HAP-1 (cell line): ENCODE measurements around the gene TEAD2.

Experiments
- DNase-seq, 2 experiments: peaks; one replicate each; pipeline ENCODE4 v3.0.0-alpha.2; 2016 to 2020; ENCODE audit warnings: low spot score in 2 of 2
- H3K27me3 ChIP-seq: fragments of 250-450 bp; sonication (Bioruptor Pico); 2 replicates; pipeline ENCODE4 v1.5.1; 2020; ENCODE audit warnings: low read depth, mild to moderate bottlenecking, moderate library complexity
- H3K36me3 ChIP-seq: fragments of 250-450 bp; sonication (Bioruptor Pico); replicated peaks from 2 replicates; pipeline ENCODE4 v1.5.1; 2020; ENCODE audit warnings: mild to moderate bottlenecking
- H3K4me1 ChIP-seq: fragments of 250-450 bp; sonication (Bioruptor Pico); 2 replicates; pipeline ENCODE4 v1.5.1; 2020; ENCODE audit warnings: mild to moderate bottlenecking
- H3K4me3 ChIP-seq: fragments of 250-450 bp; sonication (Bioruptor Pico); 2 replicates; pipeline ENCODE4 v1.5.1; 2020; ENCODE audit warnings: mild to moderate bottlenecking, moderate library complexity
- H3K9me3 ChIP-seq: fragments of 250-450 bp; sonication (Bioruptor Pico); 2 replicates; pipeline ENCODE4 v1.5.1; 2020; ENCODE audit warnings: mild to moderate bottlenecking, moderate library complexity
- in situ Hi-C: fragments of 300-500 bp; cut with MboI; formaldehyde crosslinking; loops from 3 replicates; pipeline ENCODE4 v1.14.3; 2020; ENCODE audit warnings: low sequenced_read_pairs, inconsistent platforms, mixed read lengths

TEAD2 gene

GRCh38 chr19:49395581-49396407 is 33.6 kb upstream of the TEAD2 start:
- no peaks in the 10 kb centered on the region for H3K4me1 ChIP-seq
- no peak for DNase-seq

DNA sequence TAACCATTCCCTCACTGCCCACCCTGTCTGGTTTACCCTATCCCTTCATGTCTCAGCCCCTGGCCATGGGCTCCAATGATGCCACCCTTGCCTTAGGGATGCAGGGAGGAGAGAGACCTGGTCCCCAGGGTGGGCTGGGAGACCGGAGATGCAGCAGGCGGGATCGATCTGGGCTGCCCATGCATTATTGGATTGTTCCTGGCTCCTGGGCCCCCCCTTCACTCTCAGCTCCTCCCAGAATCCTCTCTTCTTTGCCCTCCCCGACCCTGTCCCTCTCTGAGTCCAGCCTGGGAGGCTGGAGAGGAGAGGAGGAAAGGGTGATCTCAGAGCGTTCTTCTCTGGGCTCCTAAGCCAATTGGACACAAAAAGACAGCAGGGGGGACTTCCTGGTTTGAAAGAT is 31.7 kb upstream of the TEAD2 start:
- Histone ChIP-seq H3K4me3 (no peak overlapping the region), H3K36me3 (no peaks in the 10 kb centered on the region), H3K4me1 (no peaks in the 10 kb centered on the region), H3K9me3 (no peaks in the 10 kb centered on the region), H3K27me3 (peaks cover 4% of the 10 kb centered on the region; the same call in 1 of the 2 replicates)
- DNase-seq, result no peak
- in situ Hi-C loops, result no loop called here

More at GRCh38 chr19:49395581-49396407, 33.6 kb upstream of the TEAD2 start:
- Histone ChIP-seq H3K4me3 (no peak overlapping the region), H3K36me3 (no peaks in the 10 kb centered on the region), H3K9me3 (no peaks in the 10 kb centered on the region), H3K27me3 (peaks cover 4% of the 10 kb centered on the region; the same call in 1 of the 2 replicates)
- in situ Hi-C loops, result no loop called here

GRCh38 chr19:49391581-49392399 is 29.6 kb upstream of the TEAD2 start:
- H3K36me3 ChIP-seq, result no peaks in the 10 kb centered on the region
- no peaks in the 10 kb centered on the region for H3K9me3 ChIP-seq
- in situ Hi-C loops, result no loop called here
- H3K4me1 ChIP-seq, result no peaks in the 10 kb centered on the region
- peaks cover 4% of the 10 kb centered on the region; the same call in 1 of the 2 replicates for H3K27me3 ChIP-seq
- DNase-seq, result peak; percentile 74 to 83
- no peak overlapping the region for H3K4me3 ChIP-seq

DNA sequence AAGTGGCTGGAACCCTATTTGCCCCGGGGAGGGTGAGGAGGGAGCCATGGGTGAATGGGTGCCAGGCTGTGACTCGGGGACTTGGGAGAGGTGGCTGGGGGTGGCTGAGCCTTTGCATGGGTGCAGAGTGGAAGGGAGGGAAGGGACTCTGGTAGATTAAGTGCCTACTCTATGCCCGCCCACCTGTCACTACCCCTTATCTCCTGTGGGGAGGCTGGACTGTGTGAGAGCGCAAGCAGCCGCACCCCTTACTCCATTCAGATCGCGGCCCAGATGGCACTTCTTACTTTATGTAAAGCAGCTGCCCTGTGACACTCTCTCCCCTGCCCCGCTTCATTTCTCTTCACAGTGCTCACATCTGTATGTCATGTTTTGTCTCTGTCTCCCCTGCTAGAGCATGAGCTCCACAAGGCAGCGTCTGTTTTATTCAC is 28.7 kb upstream of the TEAD2 start:
- Histone ChIP-seq H3K36me3 (no peaks in the 10 kb centered on the region), H3K27me3 (peaks cover 4% of the 10 kb centered on the region; the same call in 1 of the 2 replicates), H3K4me3 (no peak overlapping the region), H3K9me3 (no peaks in the 10 kb centered on the region), H3K4me1 (no peaks in the 10 kb centered on the region)
- in situ Hi-C loops, result no loop called here
- no peak for DNase-seq

DNA sequence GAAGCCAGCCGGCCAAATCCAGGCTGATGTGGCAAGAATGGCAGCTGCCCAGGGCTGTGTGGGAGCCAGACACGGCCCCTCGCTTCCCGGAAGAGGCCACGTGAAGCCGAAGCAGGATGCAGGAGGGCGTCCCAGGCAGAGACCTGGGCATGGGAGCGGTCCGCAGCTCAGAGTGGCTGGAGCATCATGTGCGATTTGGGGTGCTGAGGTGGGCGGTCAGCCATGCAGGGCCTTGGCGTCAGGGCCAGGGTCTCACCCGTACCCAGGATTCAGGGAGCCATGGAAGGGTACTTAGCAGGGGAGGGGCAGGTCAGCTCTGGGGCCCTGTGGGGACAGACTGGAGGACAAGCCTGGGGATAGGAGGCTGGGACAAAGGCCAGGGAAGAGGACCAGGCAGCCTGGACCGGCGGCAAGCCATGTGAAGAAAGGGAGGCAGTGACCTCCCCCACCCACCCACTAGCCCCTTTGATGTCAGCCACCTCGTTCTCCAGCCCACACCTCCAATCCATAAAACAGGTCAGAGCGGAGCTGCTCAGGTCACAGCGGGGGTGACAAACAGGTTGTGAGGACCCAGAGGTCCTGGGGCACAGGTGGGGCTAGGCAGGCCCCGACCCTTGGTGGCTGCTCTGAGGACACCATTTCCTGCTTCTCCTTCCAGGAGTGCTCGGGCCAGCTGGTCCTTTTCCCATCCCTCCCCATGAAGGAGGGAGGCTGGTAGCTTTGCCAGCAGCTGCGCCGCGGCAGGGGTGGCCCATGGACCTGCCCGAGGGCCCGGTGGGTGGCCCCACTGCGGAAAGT is 28.1 kb upstream of the TEAD2 start:
- no peak for DNase-seq
- H3K9me3 ChIP-seq, result no peaks in the 10 kb centered on the region
- in situ Hi-C loops, result no loop called here
- no peaks in the 10 kb centered on the region for H3K4me1 ChIP-seq
- peaks cover 4% of the 10 kb centered on the region; the same call in 1 of the 2 replicates for H3K27me3 ChIP-seq
- H3K4me3 ChIP-seq, result no peak overlapping the region
- no peaks in the 10 kb centered on the region for H3K36me3 ChIP-seq

GRCh38 chr19:49389406-49389805 is 27.2 kb upstream of the TEAD2 start:
- in situ Hi-C loops, result no loop called here

GRCh38 chr19:49387936-49388372 is 25.7 kb upstream of the TEAD2 start, which contains the start of gene KASH5:
TSS of gene KASH5 (plus strand) at chr19:49388249. CDS start at chr19:49390884, 2,635 bp downstream.
- H3K4me3 ChIP-seq, result no peak within 1 kb of the TSS
- peaks cover 4% of the 10 kb centered on the region; the same call in 1 of the 2 replicates for H3K27me3 ChIP-seq
- in situ Hi-C loops, result no loop called here
- no peaks in the 10 kb centered on the region for H3K4me1 ChIP-seq
- DNase-seq, result no peak
- no peaks in the 10 kb centered on the region; the same call in 1 of the 2 replicates for H3K9me3 ChIP-seq
- no peaks in the 10 kb centered on the region for H3K36me3 ChIP-seq

More at GRCh38 chr19:49389406-49389805, 27.2 kb upstream of the TEAD2 start:
- Histone ChIP-seq H3K4me1 (no peaks in the 10 kb centered on the region), H3K9me3 (no peaks in the 10 kb centered on the region), H3K27me3 (peaks cover 4% of the 10 kb centered on the region; the same call in 1 of the 2 replicates), H3K36me3 (no peaks in the 10 kb centered on the region), H3K4me3 (no peak overlapping the region)
- no peak for DNase-seq

DNA sequence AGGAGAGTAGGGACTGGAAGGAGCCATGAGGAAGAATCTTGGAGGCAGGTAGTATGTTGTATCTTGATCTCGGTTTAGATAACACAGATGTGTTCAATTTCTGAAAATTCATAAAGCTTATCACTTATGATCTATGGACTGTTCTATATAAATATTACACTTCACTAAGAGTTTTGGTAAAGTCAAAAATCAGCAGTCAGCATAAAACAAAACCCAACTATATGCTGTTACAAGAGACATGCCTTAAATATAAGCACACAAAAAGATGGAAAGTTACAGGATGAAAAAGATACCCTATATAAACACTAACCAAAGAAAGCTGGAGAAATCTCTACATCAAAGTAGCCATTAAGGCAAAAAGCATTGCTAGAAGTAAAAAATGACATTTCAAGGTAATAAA is 21.4 kb upstream of the TEAD2 start:
- Histone ChIP-seq H3K27me3 (no peaks in the 10 kb centered on the region), H3K4me3 (no peak overlapping the region), H3K4me1 (no peaks in the 10 kb centered on the region), H3K36me3 (no peaks in the 10 kb centered on the region), H3K9me3 (peaks cover 10% of the 10 kb centered on the region)
- in situ Hi-C loops, result no loop called here
- DNase-seq, result no peak

DNA sequence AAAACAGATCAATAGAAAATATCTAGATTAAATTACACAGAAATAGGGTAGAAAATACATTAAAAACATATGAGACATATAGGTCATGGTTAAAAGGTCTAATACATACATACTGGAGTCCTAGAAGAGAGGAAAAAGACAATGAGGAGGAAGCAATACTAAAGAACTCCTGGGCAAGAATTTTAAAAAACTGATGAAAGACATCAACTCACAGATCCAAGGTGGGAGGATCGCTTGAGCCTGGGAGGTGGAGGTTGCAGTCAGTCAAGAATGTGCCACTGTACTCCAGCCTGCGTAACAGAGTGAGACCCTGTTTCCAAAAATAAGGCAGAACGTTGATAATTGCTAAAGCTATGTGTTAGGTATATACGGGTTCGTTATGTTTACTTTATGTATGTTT is 20.4 kb upstream of the TEAD2 start:
- H3K36me3 ChIP-seq, result no peaks in the 10 kb centered on the region
- no peaks in the 10 kb centered on the region for H3K27me3 ChIP-seq
- in situ Hi-C loops, result no loop called here
- H3K4me1 ChIP-seq, result no peaks in the 10 kb centered on the region
- H3K4me3 ChIP-seq, result no peak overlapping the region
- H3K9me3 ChIP-seq, result peaks cover 10% of the 10 kb centered on the region
- DNase-seq, result no peak

DNA sequence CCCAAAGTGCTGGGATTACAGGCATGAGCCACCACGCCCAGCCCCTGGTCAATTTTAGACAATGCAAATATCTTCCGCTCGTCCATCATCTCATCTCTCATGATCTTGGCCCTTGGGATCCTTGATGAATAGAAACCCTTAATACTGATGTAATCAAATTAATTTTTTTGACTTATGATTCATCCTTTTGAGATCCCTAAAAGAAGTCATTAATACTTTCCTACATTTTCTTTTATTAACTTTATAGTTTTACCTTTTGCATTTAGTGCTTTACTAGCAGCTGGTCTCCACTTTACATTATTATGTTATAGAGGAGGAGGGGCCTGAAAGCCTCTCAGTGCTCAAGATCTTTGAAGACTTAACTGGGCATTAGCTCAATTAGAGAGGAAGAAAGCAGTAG is 18.2 kb upstream of the TEAD2 start:
- Histone ChIP-seq H3K9me3 (peaks cover 10% of the 10 kb centered on the region), H3K4me1 (no peaks in the 10 kb centered on the region), H3K4me3 (no peak overlapping the region), H3K27me3 (no peaks in the 10 kb centered on the region), H3K36me3 (no peaks in the 10 kb centered on the region)
- DNase-seq, result no peak
- in situ Hi-C loops, result no loop called here

DNA sequence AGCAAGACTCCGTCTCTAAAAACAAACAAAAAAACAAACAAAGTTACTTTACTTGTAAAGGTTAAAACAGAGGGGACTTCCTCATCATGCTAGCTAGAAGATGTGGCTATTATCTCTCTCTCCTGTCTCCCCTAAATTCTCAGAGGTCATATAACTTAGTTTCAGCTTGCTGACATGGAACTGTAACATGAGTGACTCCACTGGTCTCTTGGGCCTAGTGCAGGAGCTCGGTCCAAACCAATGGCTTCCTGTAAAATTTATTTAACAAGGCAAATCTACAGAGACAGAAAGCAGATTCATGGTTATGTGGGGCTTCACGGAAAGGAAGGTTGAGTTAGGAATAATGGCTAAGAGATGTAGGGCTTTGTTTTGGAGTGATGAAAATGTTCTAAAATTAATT is 16.3 kb upstream of the TEAD2 start:
- in situ Hi-C loops, result no loop called here
- no peak overlapping the region for H3K4me3 ChIP-seq
- H3K4me1 ChIP-seq, result no peaks in the 10 kb centered on the region

GRCh38 chr19:49374665-49375434 is 12.6 kb upstream of the TEAD2 start:
- Histone ChIP-seq H3K36me3 (no peaks in the 10 kb centered on the region), H3K27me3 (no peaks in the 10 kb centered on the region), H3K9me3 (no peaks in the 10 kb centered on the region; the same call in 1 of the 2 replicates), H3K4me1 (no peaks in the 10 kb centered on the region), H3K4me3 (no peak overlapping the region)
- in situ Hi-C loops, result no loop called here
- DNase-seq, result no peak

More for the DNA sequence above, 16.3 kb upstream of the TEAD2 start:
- no peaks in the 10 kb centered on the region for H3K36me3 ChIP-seq
- H3K9me3 ChIP-seq, result peaks cover 10% of the 10 kb centered on the region
- DNase-seq, result no peak
- H3K27me3 ChIP-seq, result no peaks in the 10 kb centered on the region
